H1 (cell line): ENCODE measurements around the gene C1orf56. TPM values are rescaled to one million over a fixed set of nuclear protein-coding genes. Genes with fewer than 3 reads are reported as not detected.

Source experiments
- CTCF ChIA-PET: fragments of 300-600 bp; sonication (Branson Sonifier 250); formaldehyde crosslinking; loops from one replicate; lab custom pipeline; 2021; ENCODE audit not compliant: partially characterized antibody; lab: Charles Lee
- POLR2A ChIA-PET: fragments of 300-600 bp; sonication (Branson Sonifier 250); formaldehyde crosslinking; loops from one replicate; lab custom pipeline; 2021; ENCODE audit warnings: inconsistent platforms; ENCODE audit not compliant: partially characterized antibody; lab: Charles Lee
- DNase-seq, 2 experiments: peaks; one replicate each; pipeline versions ENCODE4 v3.0.0 to v3.0.0-alpha.2; 2010 to 2022; ENCODE audit warnings: low spot score in 2 of 2, low read depth in 1 of 2, mixed read lengths in 1 of 2
- FAIRE-seq: peaks from 2 replicates; lab custom pipeline; 2011; peaks lifted over from hg19 to GRCh38; lab: Jason Lieb, UNC
- H2AFZ ChIP-seq: 2 replicates; pipeline ENCODE4 v1.8.1; 2012; ENCODE audit warnings: low read length, inconsistent platforms
- H2AK5ac ChIP-seq: 2 replicates; pipeline ENCODE4 v1.6.1; 2013; ENCODE audit warnings: low read depth, low read length
- H2BK120ac ChIP-seq: replicated peaks from 2 replicates; pipeline ENCODE3; 2013; ENCODE audit warnings: low read depth, low read length, inconsistent platforms
- H2BK12ac ChIP-seq: 2 replicates; pipeline ENCODE4 v1.6.1; 2013; ENCODE audit warnings: low read depth, low read length
- H2BK15ac ChIP-seq: 2 replicates; pipeline ENCODE4 v1.6.1; 2013; ENCODE audit warnings: low read length
- H2BK20ac ChIP-seq: 2 replicates; pipeline ENCODE4 v1.6.1; 2013; ENCODE audit warnings: low read length
- H2BK5ac ChIP-seq: 2 replicates; pipeline ENCODE4 v1.6.1; 2013; ENCODE audit warnings: low read depth, low read length
- H3K14ac ChIP-seq: 2 replicates; pipeline ENCODE4 v1.6.1; 2013; ENCODE audit warnings: inconsistent platforms; ENCODE audit not compliant: insufficient read length
- H3K18ac ChIP-seq: 2 replicates; pipeline ENCODE4 v1.6.1; 2013; ENCODE audit warnings: low read length; ENCODE audit errors: extremely low read depth
- H3K23ac ChIP-seq: 2 replicates; pipeline ENCODE4 v1.6.1; 2013; ENCODE audit warnings: inconsistent platforms; ENCODE audit not compliant: insufficient read length
- H3K23me2 ChIP-seq: 2 replicates; pipeline ENCODE4 v1.6.1; 2013; ENCODE audit warnings: low read depth, low read length
- H3K27ac ChIP-seq: 2 replicates; pipeline ENCODE4 v1.6.1; 2011; ENCODE audit warnings: low read depth, low read length, inconsistent platforms
- H3K27me3 ChIP-seq, 4 experiments: replicated peaks in 1 of 4; 1 replicate in 1 of 4; 2 replicates in 3 of 4; pipeline versions ENCODE4 v1.6.1 to v1.8.1; 2011 to 2013; ENCODE audit warnings: low read length in 3 of 4, mild to moderate bottlenecking in 3 of 4, inconsistent platforms in 2 of 4, mixed read lengths in 2 of 4, moderate library complexity in 1 of 4; ENCODE audit not compliant: control insufficient read depth in 3 of 4, insufficient read depth in 3 of 4; ENCODE audit errors: extremely low read depth in 1 of 4
- H3K36me3 ChIP-seq, 4 experiments: 2 replicates each; pipeline versions ENCODE4 v1.6.1 to v1.8.1; 2011 to 2013; ENCODE audit warnings: mild to moderate bottlenecking in 4 of 4, low read length in 3 of 4, moderate library complexity in 2 of 4, control low read depth in 1 of 4, inconsistent platforms in 1 of 4; ENCODE audit not compliant: insufficient read depth in 4 of 4, control insufficient read depth in 2 of 4
- H3K4ac ChIP-seq: replicated peaks from 2 replicates; pipeline ENCODE3; 2013; ENCODE audit warnings: low read length, low read depth, mixed read lengths, inconsistent platforms; ENCODE audit not compliant: insufficient read length
- H3K4me1 ChIP-seq, 4 experiments: replicated peaks in 1 of 4; 1 replicate in 1 of 4; 2 replicates in 3 of 4; pipeline versions ENCODE4 v1.6.1 to v1.8.1; 2011 to 2013; ENCODE audit warnings: low read length in 3 of 4, inconsistent platforms in 2 of 4, mixed read lengths in 1 of 4; ENCODE audit not compliant: insufficient read depth in 4 of 4, control insufficient read depth in 3 of 4
- H3K4me2 ChIP-seq, 2 experiments: 2 replicates each; pipeline versions ENCODE4 v1.6.1 to v1.8.1; 2011 to 2013; ENCODE audit warnings: low read depth in 2 of 2, low read length in 2 of 2, control low read depth in 1 of 2, inconsistent platforms in 1 of 2, mild to moderate bottlenecking in 1 of 2; ENCODE audit not compliant: insufficient read depth in 1 of 2
- H3K4me3 ChIP-seq, 4 experiments: fragments of 200-600, 300-600 bp in 1 of 4; sonication (generic), shearing (Covaris generic), sonication (Bioruptor Twin) in 1 of 4; 2 replicates each; pipeline versions ENCODE4 v1.5.1 to v1.8.1; 2011 to 2016; ENCODE audit warnings: low read length in 4 of 4, low read depth in 3 of 4, control low read depth in 2 of 4, inconsistent platforms in 2 of 4, mild to moderate bottlenecking in 2 of 4, mixed read lengths in 1 of 4, moderate library complexity in 1 of 4; ENCODE audit not compliant: insufficient read depth in 2 of 4; ENCODE audit errors: extremely low read depth in 1 of 4
- H3K56ac ChIP-seq: replicated peaks from 2 replicates; pipeline ENCODE3; 2013; ENCODE audit warnings: low read depth, mild to moderate bottlenecking, mixed read lengths, low read length, inconsistent platforms; ENCODE audit not compliant: insufficient read length
- H3K79me1 ChIP-seq: 2 replicates; pipeline ENCODE4 v1.6.1; 2013; ENCODE audit warnings: low read depth, low read length, control low read depth
- H3K79me2 ChIP-seq, 2 experiments: 2 replicates each; pipeline versions ENCODE4 v1.6.1 to v1.8.1; 2012 to 2013; ENCODE audit warnings: low read length in 2 of 2, mild to moderate bottlenecking in 2 of 2, inconsistent platforms in 1 of 2; ENCODE audit not compliant: insufficient read depth in 2 of 2, control insufficient read depth in 1 of 2
- H3K9ac ChIP-seq, 4 experiments: replicated peaks in 1 of 4; 1 replicate in 1 of 4; 2 replicates in 3 of 4; pipeline versions ENCODE4 v1.6.1 to v1.8.1; 2011 to 2013; ENCODE audit warnings: low read depth in 3 of 4, low read length in 3 of 4, control low read depth in 2 of 4, mild to moderate bottlenecking in 2 of 4, moderate library complexity in 2 of 4, inconsistent platforms in 1 of 4; ENCODE audit errors: extremely low read depth in 1 of 4
- H3K9me3 ChIP-seq, 2 experiments: 2 replicates each; pipeline versions ENCODE4 v1.6.1 to v1.8.1; 2012 to 2013; ENCODE audit warnings: mild to moderate bottlenecking in 2 of 2, moderate library complexity in 2 of 2, control low read depth in 1 of 2, inconsistent platforms in 1 of 2, low read depth in 1 of 2, low read length in 1 of 2, mixed read lengths in 1 of 2; ENCODE audit not compliant: insufficient read depth in 2 of 2
- H4K20me1 ChIP-seq, 2 experiments: replicated peaks in 1 of 2; 2 replicates each; pipeline versions ENCODE3 to v1.8.1; 2011 to 2013; ENCODE audit warnings: inconsistent platforms in 2 of 2, low read length in 2 of 2, mild to moderate bottlenecking in 1 of 2; ENCODE audit not compliant: insufficient read depth in 2 of 2, control insufficient read depth in 1 of 2
- H4K5ac ChIP-seq: 2 replicates; pipeline ENCODE4 v1.6.1; 2013; ENCODE audit warnings: low read length, low read depth, mixed read lengths, inconsistent platforms; ENCODE audit not compliant: insufficient read length
- H4K8ac ChIP-seq: 2 replicates; pipeline ENCODE4 v1.8.0; 2013; ENCODE audit warnings: mild to moderate bottlenecking, moderate library complexity, low read length, inconsistent platforms; ENCODE audit not compliant: insufficient read depth; ENCODE audit errors: extremely low read depth
- H4K91ac ChIP-seq: replicated peaks from 2 replicates; pipeline ENCODE3; 2013; ENCODE audit warnings: low read length, mixed read lengths, inconsistent platforms; ENCODE audit not compliant: insufficient read length
- GABPA ChIP-seq: IDR thresholded peaks from 2 replicates; pipeline ENCODE4 v1.6.1; 2011; ENCODE audit warnings: mild to moderate bottlenecking, low read length, moderate library complexity, borderline replicate concordance; ENCODE audit not compliant: insufficient read depth
- POLR2A ChIP-seq, 2 experiments: IDR thresholded peaks; 1 replicate in 1 of 2; 2 replicates in 1 of 2; pipeline ENCODE4 v1.6.1; 2011; ENCODE audit warnings: low read depth in 2 of 2, low read length in 2 of 2, mild to moderate bottlenecking in 2 of 2; ENCODE audit errors: control extremely low read depth in 1 of 2
- SIN3A ChIP-seq, 2 experiments: IDR thresholded peaks in 1 of 2; conservative IDR thresholded peaks in 1 of 2; 2 replicates each; pipeline ENCODE4 v1.6.1; 2011 to 2012; ENCODE audit warnings: low read length in 2 of 2, improper control_type of control experiment in 1 of 2, low read depth in 1 of 2, mild to moderate bottlenecking in 1 of 2
- SUZ12 ChIP-seq: fragments of 200-600 bp; sonication (generic); IDR thresholded peaks from 2 replicates; pipeline ENCODE4 v1.6.1; 2012; ENCODE audit warnings: mild to moderate bottlenecking, inconsistent platforms, low read length, moderate library complexity, mixed read lengths
- WGBS, 2 experiments: shearing (Covaris generic) in 1 of 2; methylation state at CpG; one replicate each; pipeline versions ENCODE4 v1.1.6 to v1.1.7; 2013 to 2015; ENCODE audit warnings: low lambda C conversion rate in 2 of 2, mixed read lengths in 2 of 2, inconsistent platforms in 1 of 2, low coverage in 1 of 2, missing lambda C conversion rate in 1 of 2; ENCODE audit not compliant: insufficient replicate concordance in 2 of 2, insufficient coverage in 1 of 2, insufficient read length in 1 of 2; ENCODE audit errors: extremely low coverage in 1 of 2, missing lambda C conversion rate in 1 of 2; 5-methylcytosine and 5-hydroxymethylcytosine counted together
- polyA plus RNA-seq, 7 experiments: library from polyadenylated mRNA; depleted of rRNA in 3 of 7; stranded (reverse) in 5 of 7; unstranded in 2 of 7; fragments of >200 nt in 5 of 7; fragments of 200-250 nt in 2 of 7; gene quantifications; 1 replicate in 5 of 7; 2 replicates in 1 of 7; 4 replicates in 1 of 7; pipeline versions ENCODE4 v1.2.1 to v1.2.3, GENCODE V29; 2011 to 2013; ENCODE audit warnings: missing spikeins in 2 of 7, mixed read lengths in 2 of 7
- total RNA-seq: library from RNA; stranded (reverse); fragmentation: NEBNext Ultra II Directional; extraction: Animal tissue kit (Norgen Biotek cat#: 25700); gene quantifications from 2 replicates; pipeline ENCODE4 v1.2.1, GENCODE V29; 2021

The C1orf56 gene
- total and polyA plus RNA-seq, 2 of the 8 experiments (the other 6 are each of a cell fraction or from before 2014, with no cell fraction given) = 3.0 to 3.4 TPM

DNA sequence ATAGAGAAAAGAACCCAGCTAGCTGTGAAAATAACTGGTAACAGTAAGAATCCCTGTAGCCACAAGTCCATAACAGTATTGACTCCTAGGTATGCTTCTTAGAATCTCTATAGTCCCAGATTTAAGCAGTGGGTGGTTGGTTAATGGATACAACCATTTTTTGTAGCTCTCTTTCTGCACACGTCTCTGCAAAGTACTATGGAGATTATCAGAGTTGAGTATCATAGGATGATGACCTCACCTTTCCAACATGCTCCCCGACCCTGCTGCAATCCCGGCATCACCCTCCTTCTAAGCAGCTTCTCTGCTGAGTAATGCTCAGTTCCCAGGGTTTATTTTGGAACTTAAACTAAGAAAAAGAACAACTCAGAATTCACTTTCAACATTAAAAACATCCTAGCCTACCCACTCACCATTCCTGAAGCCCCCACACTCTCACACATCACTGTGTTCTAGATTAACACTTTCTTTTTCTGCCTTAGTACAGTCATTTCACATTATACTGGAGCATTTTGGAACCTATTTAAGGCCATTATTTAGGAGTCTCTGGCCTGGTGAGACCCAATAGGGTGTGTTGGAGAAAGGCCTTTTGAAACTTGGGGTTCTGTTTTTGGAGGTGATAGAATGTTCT is 15.3 kb downstream of the C1orf56 start:
- Histone ChIP-seq H2AK5ac (no peak overlapping the region), H3K23me2 (peaks cover 13% of the 10 kb centered on the region; the same call in 1 of the 2 replicates), H2BK5ac (no peak overlapping the region), H3K14ac (no peak overlapping the region), H3K27me3 (no peaks in the 10 kb centered on the region), H2BK120ac (no peak overlapping the region), H3K56ac (no peak overlapping the region), H2BK12ac (no peak overlapping the region), H3K18ac (no peak overlapping the region), H3K9me3 (no peaks in the 10 kb centered on the region), H3K23ac (no peak overlapping the region), H4K91ac (no peak overlapping the region), H3K4me2 (no peak overlapping the region)
- ChIA-PET CTCF (interaction anchor here (0.6 to 7.3 kb wide), 8 partner anchors 9 to 93 kb away, joined by 3 to 95 read pairs (median 6); partner anchors contain the start of genes C1orf56, GABPB2 and TNFAIP8L2), POLR2A (interaction anchor here (5.8 to 9.1 kb wide), 2 partner anchors 8 to 15 kb away, joined by 47 to 107 read pairs; partner anchors contain the start of genes C1orf56 and GABPB2)
- no peak for TF ChIP-seq SUZ12
- TF ChIP-seq POLR2A (IDR thresholded peaks at IDR 0.05; ENCODE audit: control extremely low read depth in 1 of 2, low read depth in 2 of 2, low read length in 2 of 2) = no peak
- TF ChIP-seq SIN3A (conservative IDR thresholded peaks at IDR 0.05 in 1 of 2, IDR thresholded peaks at IDR 0.05 in 1 of 2; ENCODE audit: low read depth in 1 of 2, low read length in 2 of 2) = no peak
- no peak for TF ChIP-seq GABPA
- TF ChIP-seq, all 59 proteins: peak for 0
- H3K9ac ChIP-seq = no peak overlapping the region
- no peak overlapping the region for H2BK20ac ChIP-seq
- H3K79me2 ChIP-seq = peaks cover 5 to 66% of the 10 kb centered on the region in 2 experiments
- 94% methylated on average over 3 of the region's 3 CpGs; no CpG with 5 or more reads in 1 of the 2 experiments for WGBS, 2 experiments
- no peak for FAIRE-seq
- H4K8ac ChIP-seq = no peak overlapping the region
- DNase-seq = no peak
- peaks cover 2 to 11% (median 5%) of the 10 kb centered on the region in 4 experiments; a peak in 6 of 7 replicates for H3K4me1 ChIP-seq
- H3K79me1 ChIP-seq = peaks cover 1% of the 10 kb centered on the region
- no peak overlapping the region for H3K4ac ChIP-seq
- no peak overlapping the region for H2AFZ ChIP-seq
- peaks cover 0 to 8% (median 0%) of the 10 kb centered on the region in 4 experiments; a peak in 4 of 8 replicates for H3K36me3 ChIP-seq
- H4K20me1 ChIP-seq = peaks cover 0 to 4% of the 10 kb centered on the region in 2 experiments
- H4K5ac ChIP-seq = no peak overlapping the region
- H2BK15ac ChIP-seq = no peak overlapping the region
- no peak overlapping the region for H3K27ac ChIP-seq
- no peak overlapping the region for H3K4me3 ChIP-seq
